ENCODE results near the gene LARGE1.

LARGE1 gene

DNA sequence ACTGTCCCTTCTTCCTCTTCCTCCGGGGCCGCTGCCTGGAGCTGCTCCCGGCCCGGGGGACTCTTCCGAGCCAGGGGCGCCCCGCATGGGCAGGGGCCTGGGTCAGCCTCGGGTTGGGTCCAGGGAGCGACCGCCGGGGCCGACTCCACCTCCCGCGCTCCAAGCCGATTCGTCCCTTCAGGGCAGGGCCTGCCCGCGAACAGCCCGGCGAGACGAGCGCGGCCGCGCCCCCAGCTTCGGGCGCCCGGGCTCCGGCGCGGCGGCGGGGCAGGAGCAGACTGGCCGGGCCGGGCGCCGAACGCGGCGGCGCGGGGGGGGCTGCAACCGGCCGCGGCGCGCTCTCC lies at the start of gene LARGE1:
LARGE1 (minus strand) TSS at position 280 of the 344 bp plus-strand sequence.
- peak in 4 of 14 donors; percentile 8 to 48 (median 44) for DNase-seq

DNA sequence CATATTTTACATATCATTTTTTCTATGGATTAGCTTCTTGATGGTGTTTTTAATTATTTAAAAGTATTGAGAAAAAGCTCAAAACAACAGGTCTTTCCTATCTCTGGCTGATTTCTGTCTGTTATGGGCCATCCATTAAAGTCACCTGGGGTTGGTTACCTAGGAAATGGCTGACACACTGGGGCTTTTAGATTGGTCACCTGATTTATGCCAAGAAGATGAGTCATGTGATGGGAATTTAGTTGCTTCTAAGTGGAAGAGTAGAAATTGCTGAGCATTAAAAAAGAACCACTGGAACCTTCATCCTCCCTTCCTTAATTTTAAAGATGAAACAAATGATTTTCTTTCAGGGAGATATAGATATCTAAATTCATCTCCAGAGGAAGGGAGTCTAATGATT lies 48.8 kb upstream of the LARGE1 start:
- no peak for DNase-seq

DNA sequence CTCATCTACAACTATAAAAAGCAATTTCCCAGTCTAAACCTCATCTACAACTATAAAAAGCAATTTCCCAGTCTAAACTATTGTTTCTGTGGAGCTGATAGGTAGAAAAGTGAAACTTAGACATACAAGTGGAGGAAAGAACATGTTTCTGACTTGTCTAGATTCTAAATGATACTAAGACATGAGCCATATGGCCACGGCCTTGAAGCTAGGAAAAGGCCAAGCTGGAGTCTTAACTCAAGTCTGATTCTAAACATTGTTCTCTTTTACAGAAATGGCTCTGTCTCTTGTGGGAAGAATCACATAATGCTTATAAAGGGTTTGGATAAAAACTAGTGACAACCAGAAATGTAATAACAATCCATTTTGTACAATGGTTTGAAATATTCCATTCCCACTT lies 43.8 kb upstream of the LARGE1 start:
- no peak for DNase-seq

DNA sequence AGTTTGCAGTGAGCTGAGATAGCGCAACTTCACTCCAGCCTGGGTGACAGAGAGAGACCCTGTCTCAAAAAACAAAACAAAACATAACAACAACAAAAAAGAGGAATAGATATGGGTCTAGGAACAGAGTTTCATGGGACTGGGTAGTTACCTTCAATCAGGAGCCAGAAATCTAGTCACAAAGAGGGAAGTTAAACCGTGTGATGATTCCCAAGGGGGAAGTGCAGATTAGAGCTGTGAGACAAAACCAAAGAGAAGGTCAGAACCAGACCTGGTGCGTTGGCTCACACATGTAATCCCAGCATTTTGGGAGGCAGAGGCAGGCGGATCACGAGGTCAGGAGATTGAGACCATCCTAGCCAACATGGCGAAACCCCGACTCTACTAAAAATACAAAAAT lies 42.1 kb upstream of the LARGE1 start:
- no peak for DNase-seq

DNA sequence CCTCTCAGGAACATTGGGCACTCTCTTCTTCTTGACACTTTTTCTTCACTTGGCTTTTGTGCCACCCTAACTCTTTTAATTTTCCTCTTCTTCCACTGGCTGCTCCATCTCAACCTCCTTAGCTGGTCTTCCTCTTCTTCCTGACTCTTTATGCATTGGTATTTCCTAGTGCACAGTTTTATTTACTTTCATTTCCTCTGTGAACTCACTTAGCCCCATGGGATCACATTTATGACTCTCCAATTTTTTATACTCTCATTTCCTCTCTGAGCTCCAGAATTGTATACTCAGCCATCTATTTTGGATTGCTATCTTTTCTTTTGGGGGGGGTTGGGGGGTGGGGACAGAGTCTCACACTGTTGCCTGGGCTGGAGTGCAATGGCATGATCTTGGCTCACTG lies 38.5 kb upstream of the LARGE1 start:
- DNase-seq = no peak

DNA sequence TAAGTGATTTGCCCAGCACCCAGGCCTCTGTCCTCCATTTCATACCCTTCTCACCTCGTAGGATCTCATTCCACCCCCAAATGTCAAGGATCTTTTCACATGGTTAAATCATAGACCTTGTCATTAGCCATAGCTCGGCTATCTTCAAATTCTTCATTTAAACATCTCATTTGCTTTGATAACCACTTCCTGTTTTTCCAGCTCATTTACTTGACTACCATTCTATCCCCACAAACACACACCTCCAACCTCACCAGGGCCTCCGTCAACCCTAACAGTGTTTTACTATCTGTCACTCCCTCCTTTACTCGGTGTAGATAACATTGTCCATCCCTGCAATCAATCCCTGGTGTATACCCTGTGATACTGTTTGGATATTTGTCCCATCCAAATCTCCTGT lies 36.8 kb upstream of the LARGE1 start:
- DNase-seq = no peak

DNA sequence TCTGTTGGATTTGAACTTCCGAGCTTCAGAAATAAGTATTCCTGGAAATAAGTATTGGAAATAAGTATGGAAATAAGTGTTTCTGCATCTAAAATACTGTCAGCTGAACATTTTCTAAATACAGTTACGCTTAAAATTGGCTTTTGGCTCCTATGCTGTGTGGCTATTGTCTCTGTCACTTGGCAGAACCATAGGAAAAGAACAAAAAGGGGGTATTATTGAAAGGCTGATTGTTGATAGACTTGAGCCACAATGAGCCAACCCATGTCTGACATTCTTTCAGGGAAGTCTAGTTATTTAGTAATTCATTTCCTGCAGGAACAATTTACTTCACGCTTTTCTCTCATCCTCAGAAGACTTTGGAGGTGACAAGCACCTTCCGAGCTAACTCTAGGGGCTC lies 32.5 kb upstream of the LARGE1 start:
- DNase-seq = no peak

DNA sequence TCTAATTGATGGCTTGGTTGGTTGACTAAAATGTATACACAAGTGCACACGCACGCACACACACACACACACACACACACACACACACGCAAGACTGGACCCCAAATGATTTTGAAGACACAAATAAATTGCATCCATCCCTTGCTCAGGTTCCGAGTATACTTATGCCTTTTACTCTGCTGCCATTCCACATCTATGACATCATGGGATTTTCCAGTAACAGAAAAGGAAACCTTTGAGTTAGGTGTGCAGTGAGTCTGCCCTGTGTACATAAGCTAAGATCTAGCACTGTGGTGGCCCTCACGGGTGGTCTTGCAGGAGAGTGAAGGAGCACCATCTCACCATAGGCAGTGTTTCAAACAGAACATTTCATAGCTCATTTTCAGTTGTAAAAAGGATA lies 20.5 kb upstream of the LARGE1 start:
- DNase-seq = no peak

DNA sequence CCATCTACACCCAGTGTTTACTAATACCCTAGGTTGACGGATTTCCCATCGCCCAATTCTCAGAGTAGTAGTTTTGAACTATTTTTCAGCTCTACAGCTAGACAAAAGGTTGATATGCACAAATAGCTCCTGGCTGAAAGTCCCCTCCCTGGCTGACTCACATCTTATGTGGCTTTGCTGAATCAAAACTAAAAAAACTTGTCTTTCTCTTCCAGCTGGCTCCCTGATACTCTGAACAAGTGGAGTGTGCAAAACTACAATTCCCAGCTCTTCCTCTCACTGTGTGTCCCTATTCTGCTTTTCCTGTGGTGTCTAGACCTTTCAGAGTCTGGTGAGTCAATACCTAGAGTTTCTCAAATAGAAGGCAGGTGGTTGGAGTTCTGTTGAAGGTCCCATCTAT lies 12.7 kb upstream of the LARGE1 start:
- DNase-seq = no peak

DNA sequence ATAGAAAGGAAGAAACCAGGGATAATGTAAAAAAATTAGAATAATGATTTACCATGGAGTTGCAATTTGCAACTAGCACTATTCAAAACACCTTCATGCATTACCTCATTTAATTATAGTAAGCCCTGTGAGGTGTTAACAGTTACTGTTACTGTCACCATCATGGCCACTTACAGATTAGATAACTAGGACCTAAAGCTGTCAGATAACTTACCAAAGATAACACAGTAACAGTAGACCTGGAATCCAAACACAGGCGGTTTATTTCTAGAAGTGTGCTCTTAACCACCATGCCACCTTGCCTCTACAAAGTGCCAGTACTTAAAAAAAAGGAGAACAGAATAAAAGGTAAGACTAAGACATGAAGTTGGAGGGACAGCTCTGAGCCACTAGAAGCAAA lies 11.1 kb upstream of the LARGE1 start:
- DNase-seq = no peak

DNA sequence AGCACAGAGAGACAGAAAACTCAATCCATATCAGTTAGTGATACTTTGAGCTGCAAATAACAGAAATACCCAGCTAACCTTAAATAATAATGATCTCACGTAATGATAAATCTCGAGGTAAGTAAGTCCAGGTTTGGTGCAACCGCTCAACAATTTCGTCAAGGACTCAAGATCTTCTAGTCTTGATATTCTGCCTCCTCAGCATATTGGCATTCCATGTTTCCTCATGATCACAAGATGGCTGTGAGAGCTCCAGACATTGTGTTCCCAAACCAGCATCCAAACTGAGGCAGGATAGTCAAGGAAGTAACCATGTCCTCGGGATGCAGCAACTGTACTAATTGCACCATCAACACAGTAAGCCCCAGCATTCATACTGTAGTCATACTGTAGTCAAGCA lies 7.5 kb upstream of the LARGE1 start:
- DNase-seq = no peak

DNA sequence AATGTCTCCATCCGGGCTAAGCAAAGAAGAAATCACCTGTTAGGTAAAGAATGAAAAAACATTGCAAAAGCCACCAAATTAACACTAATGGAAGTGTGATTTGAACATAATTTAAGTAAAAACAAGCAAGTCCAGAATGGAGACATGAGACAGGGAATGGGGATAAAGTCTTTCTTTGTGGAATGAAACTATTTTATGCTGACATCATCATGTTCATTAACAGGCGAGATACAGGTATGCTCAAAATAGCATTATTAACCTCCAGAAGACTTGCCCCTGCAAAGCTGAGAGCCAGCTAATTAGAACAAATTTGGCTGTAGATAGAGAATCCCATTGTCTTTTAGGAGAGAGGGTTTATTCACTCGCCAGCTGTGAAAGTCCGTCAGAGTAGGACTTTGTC lies 4.9 kb upstream of the LARGE1 start:
- DNase-seq = no peak

DNA sequence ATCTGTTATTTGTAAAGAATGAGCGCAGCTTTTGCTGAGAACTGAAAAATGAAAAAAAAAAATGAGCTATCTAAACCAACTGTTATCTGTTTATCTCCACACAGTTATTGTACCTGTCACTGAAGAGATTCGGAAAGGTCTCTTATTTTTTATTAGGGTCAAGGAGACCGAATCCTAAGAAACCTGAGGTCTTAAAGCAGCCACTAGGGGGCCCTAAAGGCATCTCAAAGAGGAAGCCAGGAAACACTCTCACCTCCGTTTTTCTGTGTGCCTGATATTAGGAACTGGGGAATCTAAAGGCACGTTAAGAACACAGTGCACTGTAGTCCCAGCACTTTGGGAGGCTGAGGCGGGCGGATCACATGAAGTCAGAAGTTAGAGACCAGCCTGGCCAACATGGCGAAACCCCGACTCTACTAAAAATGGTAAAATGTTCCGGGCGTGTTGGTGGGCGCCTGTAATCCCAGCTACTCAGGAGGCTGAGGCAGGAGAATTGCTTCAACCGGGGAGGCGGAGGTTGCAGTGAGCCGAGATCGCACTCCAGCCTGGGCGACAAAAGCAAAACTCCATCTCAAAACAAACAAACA lies 3.5 kb upstream of the LARGE1 start:
- DNase-seq = peak in 9 of 14 donors; percentile 2 to 27 (median 10)

DNA sequence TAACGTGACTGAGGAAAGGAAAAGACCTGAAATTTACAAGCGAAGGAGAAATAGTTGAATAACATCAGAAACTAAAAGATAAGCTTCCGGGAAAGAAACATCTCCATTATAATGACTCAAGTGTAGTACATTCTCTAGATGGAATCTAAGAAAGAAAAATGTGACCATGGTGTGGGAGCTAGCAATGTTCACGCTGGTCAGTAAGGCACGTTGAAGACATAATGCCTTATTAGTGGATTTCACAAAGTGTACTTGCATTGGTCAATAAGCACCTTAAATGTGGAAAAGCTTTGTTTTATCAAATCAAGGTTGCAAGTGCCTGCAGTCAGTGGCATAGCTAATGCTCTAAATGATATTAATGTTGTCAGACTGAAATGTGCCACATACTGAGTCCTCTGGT lies 2.8 kb upstream of the LARGE1 start:
- peak in 1 of 14 donors; percentile 10 for DNase-seq

DNA sequence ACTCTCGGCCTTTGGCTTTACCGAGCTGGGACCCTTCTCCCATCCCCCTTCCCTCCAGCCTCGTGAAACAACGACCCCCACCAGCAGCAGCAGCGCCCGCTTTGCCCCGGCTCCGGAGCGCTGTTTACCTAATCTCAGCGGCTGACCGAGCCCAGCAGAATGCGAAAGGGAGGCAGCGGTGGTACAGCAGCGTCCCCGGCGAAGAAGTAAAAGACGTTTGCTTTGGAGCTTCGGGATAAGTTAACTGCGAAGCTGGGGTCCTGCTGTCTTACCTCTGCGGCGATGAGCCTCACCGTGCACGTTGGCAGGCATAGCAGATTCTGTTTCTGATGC lies 2.0 kb upstream of the LARGE1 start:
- peak in 8 of 14 donors; percentile 19 to 64 (median 44) for DNase-seq

DNA sequence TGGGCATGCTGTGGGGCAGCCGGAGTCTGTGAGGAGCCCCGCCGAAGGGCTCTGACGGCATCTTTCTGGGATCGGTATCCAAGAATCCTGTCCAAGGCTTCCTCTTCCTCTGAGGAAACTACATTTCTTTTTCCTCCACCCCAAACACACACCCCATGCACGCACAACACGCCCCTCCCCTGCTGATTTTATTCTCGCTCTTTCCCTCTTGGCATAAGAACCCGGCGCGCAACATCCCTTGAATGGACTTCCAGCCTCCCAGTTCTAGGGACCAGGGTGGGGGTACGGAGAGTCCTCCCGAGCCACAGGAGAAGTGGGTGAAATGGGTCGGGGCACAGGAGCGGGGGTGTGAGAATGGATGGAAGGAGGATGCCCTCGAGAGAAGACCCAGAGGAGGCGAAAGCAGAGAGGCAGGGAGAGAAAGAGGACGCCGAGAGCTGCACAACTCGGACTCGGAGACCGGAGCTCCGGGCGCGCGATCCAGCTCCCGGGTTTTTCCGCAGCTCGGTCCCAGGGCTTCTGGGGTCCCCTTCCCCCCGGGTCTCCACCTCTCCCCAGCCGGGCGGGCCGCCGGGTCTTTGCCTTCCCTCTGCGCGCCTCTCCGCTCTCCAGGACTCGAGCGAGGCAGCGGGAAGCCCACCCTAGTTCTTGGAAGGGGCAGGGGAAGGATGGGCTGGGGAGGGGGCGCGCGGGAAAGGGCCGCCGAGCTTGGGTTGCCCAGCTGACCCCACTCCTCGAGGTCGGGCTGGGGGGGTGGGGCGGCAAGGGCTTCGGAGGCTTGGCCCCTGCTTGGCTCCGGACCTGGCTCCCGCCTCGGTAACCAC lies 1.5 kb upstream of the LARGE1 start:
- peak in 13 of 14 donors; percentile 10 to 70 (median 58) for DNase-seq

DNA sequence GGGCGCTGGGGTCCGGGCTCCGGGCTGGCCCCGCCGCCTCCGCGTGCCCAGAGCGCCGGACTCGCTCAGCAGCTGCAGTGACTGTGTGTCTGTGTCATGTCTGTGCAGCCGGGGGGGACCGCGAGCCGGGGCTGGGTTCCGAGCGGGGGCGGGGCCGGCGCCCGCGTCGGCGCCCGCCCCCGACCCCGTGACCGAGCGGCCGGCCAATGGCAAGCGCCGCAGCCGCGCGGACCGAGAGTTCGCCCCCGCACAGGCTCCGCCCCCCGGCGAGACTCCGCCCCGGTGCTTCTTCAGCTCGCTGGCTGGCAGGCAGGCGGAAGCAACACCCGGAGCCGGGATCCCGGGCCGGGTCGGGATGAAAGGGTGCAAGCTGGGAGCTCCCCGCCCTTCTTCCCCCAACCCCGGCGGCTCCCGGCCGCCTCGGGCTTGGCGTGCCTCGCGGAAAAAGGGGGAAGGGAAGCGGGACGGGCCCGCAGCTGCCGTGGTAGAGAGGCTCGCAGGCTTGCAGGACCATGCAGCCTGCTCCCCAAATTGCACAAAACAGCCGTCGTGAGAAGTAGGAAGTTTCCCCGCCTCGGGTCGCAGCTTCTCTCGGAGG lies 750 bp upstream of the LARGE1 start:
- DNase-seq = peak; percentile 86 to 99 (median 95)

DNA sequence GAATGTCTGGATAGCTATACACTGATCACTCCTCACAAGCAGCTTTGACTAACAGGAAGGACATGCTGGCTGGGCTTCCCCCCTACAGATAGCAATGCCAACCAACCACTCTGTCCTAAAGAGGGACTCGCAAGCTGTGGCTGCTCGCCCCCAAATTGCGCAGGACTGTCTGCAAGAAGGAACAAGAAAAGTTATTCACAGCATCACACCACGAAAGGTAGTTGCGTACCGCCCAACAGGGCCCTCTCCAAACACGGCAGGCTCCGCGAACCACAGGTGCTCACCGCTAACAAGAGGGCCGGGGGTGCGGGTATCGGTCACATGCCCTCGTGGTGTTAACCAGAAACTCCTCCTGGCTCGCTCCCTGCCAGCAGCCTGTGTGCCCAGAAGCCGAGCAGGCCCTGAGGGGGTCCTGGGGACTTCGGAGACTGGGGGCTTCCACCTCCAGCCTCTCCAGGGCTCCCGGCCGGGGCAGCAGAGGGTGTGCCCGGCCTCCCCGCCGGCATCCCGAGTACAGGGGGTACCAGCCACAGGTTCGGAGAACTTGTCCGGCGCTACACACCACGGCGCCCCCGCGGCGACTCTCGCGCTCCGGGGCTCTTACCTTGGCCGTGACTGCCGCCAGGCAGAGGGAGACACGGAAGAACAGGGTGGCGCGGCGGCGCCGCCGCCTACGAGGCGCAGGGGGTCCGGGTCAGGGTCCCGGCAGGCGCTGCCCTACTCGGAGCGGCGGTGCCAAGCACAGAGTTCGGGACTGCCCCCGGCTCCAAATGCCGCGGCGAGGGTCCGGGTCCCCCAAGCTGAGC lies 682 bp downstream of the LARGE1 start:
- DNase-seq = peak in 9 of 14 donors; percentile 17 to 48 (median 34)

DNA sequence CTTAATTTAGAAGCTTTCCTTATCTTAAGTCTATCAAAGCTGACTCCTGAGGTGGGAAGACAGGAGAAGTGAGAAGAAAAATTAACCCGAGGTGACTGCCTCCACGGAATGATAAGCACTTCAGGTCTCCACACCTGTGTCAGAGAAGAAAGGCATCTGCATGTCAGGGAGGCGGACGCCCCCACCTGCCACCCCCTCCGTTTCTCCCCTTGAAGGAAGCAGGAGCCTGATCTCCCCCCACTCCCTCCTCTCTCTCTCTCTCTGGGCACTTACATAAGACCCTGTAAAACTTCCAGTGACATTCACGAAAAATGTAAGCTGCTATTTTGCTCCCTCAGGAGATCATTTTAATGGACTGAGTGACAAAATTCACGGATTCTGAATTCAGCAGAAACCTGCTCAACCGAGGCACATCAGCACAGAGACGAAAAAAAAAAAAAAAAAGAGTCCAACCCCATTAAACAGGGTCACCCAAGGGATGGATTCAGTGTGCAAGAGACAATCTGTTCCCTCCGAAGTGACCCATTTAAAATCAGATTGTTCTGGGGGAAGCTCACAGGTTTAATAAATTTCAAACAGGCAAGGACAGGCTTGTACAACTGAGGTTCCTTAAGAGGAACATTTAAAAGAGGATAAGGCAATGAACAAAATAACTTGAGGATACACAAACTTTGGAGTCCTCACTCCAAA lies 1.5 kb downstream of the LARGE1 start:
- DNase-seq = peak in 1 of 14 donors; percentile 14

DNA sequence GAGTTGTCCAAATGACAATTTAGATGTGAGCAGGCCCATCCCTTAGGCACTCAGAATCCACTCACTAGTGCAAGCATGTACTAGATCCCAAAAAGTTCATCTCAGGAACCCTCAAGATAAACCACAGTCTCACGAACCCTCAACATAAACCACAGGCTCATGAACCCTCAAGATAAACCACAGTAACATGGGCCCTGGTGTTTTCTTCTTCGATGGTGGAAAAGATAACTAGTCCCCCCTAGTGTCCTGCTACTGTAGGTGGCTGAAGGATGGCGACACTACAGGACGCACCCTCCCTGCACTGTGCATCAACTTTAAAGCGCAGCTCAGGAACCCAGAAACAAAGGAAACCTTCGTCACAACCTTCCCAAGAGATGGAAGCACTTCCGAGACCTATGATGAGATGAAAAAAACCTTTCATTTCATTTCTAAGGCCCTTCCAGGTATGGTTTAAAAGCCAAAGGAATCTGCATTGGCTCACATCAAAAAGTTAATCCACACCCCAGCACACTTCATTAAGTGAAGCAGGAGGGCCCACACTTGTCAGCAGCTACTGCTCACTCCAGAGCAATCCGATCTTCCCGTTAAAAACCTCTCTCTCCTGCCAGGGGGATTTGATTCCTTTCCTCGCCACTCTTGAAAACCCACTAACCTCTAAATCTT lies 2.4 kb downstream of the LARGE1 start:
- no peak for DNase-seq

DNA sequence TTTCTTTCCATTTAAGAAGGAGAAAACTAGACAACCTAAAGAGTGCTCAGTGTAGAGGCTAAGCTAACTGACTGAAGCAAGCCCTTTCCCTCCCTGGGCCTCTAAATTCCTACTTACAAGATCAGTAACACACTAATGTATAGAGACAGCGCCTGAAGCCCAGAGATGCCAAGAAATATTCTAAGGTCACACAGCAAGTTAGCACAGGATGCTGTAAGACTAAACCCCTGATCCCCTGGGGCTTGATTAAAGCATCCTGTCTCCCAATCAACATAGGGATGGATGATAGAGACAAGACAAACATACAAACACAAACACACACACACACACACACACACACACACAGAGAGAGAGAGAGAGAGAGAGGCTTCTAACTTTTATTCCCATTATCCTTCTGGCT lies 5.6 kb downstream of the LARGE1 start:
- no peak for DNase-seq

DNA sequence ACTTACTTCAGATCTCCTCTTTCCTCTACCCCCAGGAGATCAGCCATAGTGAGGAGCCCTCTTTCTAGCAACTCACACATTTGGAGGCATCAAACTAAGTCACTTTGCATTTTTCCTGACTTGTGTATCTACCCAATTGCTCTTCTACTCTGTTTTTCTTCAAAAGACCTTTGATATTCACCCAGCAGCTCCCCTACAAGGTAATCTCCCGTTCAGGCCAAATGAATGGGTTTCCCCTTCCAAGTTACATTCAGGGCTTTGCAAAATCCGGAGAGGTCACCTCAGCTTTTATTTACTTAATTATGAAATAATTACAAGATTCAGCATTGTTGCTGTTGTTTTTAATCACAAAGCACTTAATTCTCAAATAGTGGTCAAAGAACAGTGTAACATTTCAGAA lies 6.1 kb downstream of the LARGE1 start:
- no peak for DNase-seq

Measured in C1 segment of cervical spinal cord (tissue), 14 donors.